Stimulated activated CD8-positive, alpha-beta memory T cell treated with anti-CD3 and anti-CD28 coated beads, Interleukin-2, amount 100 ng/mL, for 1 hour (primary cell): Measurements from ENCODE around the gene LRRC53.

Source experiments
- DNase-seq, 2 donors: peaks; one replicate each; pipeline ENCODE4 v3.0.0-alpha.2; 2020; ENCODE audit warnings: low read depth in 2 of 2

The LRRC53 gene

DNA sequence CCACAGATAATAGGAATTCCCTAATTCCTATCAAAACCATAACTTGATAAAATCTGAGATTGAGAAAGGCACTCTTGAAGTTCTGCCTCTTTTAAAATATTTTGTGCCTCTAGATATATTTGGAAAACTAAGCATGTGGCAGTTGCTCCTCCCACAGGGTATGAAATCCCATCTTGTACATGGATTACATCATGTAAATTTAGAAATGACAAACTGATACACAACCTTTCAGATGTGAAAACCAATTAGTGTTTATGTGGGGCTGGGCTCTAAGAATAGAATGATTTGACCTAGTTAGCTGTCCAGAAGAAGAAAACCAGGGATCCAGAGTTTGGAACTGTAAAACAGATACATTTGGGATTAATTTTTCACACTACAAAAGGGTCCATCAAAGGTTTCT lies 15.7 kb downstream of the LRRC53 start:
- DNase-seq: no peak

DNA sequence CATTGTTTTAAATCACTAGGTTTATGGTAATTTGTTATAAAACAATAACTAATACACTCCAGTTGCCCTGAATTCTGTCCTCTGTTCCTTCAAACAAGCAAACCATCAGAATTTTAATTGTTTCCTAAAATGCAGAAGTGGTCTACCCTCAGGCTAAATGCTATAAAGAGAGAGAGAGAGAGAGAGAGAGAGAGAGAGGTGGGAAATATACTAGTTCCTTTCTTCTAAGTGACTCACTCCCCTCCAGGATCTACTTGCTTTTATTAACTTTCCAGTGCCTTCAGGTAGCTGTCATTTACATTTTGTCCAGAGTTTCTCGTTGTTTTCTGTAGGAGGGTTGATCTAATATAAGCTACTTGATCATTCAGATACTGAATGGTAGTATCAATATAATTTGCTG lies 26.4 kb downstream of the LRRC53 start:
- no peak for DNase-seq

DNA sequence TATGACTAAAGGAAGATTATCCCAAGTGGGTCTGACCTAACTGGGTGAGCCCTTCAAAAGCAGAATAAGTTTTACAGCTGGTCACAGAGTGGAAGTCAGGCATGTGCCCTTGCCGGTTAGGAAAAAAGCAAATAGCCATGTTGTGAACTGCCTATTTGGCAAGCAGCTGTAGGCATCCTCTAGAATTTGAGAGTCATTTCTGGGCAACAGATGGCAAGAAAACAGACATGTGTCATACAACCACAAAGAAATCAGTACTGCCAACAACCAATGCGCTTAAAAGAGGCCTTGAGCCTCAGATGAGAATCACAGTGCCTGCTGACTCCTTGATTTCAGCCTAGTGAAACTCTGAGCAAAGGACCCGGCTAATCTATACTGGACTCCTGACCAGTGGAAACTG lies 26.8 kb downstream of the LRRC53 start:
- no peak for DNase-seq

DNA sequence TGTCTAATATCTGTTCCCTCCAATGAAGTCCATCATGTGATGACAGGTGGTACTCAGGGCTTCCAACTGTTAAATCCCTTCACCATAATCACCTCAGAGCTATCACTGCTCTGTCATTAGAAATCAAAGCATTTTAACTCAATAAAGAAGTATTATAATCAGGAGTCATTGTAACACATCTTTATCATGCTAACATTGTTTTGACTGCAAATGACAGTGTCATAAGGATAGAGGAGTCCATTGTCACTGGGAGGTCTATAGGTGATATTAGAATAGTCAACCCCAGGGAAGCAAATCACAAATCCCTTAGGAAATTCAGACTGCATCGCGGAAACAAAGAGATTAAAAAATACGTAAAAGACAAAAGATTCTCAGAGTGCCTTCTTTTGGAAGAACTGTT lies 30.8 kb downstream of the LRRC53 start:
- DNase-seq: no peak

DNA sequence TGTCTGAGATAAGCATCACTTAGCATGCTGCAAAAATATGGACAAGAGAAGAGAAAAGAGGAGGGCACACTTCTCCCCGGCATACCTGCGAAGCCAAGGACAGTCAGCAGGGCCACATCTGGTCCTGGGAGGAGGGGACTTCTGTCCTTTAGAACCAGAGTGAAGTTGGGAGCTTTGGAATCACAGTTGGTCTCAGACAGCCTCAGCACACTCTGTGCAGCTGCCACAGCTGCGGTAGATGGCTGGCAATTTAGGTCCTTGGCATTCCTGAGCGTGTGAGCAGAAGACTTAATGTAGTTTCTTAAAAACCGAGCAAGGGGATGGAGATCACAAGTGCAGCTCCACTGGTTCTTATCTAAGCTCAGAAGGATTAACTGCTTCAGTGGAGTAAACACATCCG lies 32.3 kb downstream of the LRRC53 start:
- DNase-seq: no peak

DNA sequence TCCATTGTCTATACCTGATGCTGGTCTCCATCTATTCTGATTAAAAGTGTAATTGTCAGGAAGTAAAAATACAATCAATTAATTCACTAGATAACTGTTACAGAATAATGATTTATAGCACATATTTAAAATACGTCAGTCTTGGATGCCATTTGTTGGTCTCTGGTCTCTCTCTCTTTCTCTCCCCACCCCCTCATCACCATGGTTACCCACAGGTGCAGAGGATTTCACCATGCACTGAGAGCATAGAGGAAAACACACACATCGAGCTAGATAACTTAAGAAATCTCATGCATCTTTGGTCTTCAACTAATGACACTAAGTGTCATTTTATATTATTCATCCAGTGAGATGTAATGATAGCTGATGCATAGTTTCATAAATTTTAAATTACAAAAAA lies 33.4 kb downstream of the LRRC53 start:
- DNase-seq: no peak

DNA sequence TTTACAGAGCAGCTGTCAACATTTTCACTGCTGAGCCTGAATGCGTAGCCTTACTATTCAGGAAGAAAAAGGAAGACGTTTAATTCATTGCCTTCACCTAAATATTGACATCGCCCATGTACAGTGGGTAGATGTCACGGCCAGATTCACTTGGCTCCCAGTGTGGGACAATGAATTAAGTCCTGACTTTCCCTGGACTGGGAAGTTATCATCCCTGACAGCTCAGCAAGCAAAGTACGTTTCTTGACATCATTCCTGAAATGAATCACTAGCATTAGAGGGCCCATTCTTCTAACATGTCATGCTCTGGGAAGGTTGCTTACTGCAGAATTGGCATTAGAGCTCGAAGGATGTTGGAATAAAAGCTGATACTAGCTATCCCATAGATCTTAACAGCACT lies 37.8 kb downstream of the LRRC53 start:
- DNase-seq: no peak

DNA sequence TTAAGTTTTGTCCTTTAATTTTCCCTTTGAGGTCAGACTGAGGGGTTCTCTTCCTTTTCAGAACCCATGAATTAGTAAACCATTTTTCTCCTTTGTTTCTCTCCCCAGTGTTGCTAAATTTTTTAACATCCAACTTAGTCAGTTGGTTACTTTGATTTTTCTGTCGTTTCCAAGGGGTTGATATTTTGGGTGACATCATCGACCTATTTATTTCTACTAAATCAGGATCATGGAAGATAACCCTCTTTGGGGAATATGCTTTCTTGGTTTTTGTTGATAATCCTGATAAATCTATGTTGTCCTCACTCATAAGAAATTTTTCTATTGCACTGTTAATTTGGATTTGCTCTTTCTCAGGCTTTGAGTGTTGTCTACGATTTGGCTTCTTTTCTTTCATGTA lies 40.9 kb downstream of the LRRC53 start:
- DNase-seq: no peak

DNA sequence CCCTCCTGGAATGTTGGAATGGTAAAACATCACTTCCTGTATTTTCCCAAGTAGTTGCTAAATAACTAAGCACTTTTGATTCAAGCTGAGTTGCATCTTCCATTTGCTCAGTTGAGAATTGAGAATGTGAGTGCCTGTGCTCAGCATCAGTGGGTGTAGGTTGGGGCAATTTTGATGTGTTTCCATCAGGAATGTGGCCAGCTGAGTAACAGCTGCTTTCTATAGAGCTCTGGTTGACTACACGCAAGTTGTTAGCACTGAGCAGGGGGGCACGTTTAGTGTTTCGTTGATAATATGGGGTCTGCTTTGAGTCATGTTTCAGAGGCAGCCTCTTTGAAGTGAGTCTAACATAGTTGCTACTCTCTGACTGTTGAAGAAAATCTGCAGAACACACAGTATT lies 41.5 kb downstream of the LRRC53 start:
- no peak for DNase-seq

DNA sequence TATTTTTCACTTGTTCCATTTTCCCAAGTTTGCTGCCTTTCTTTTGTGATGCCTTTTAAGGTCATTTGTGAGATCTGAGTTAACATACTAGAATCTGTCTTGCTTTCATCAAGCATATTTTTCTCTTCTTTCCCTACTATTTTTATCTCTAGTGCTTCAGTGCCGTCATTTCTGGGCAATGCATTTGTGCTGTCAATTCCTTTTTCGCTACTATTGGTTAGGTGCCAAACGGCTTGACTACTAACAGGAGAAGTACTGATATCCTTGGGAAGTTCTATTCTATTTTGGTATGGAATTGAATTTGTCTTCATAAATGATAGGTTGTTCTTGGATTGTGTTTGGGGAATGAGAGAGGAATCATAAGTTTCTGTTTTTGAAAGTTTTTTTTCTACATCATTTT lies 42.2 kb downstream of the LRRC53 start:
- DNase-seq: no peak

DNA sequence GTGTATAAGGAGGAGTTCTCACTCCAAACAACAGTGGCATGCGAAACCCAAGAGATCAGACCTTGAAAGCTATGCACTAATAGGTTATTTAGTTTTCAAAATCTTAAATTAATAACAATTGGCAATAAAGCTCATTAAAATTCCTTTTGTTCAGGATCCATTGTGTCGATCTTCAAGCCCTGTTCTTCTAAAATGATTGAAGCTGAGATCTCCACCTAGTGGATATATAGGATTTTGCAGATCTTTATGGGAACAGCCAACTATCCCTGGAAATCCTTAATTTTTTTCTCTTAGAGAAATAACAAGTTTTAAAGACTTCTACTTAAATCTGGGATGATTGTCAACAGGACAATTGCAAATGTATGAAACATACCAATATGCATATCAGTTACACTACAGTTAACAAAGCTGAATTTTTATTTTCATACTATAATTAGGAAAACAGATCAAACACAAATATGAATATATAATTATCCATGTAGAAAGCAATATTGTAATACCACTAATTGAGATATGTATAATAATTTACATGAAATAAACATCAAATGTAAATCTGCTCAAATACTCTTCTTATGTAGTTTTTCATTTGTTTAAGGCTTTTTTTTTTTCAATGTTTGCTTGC lies 43.3 kb downstream of the LRRC53 start:
- no peak for DNase-seq

DNA sequence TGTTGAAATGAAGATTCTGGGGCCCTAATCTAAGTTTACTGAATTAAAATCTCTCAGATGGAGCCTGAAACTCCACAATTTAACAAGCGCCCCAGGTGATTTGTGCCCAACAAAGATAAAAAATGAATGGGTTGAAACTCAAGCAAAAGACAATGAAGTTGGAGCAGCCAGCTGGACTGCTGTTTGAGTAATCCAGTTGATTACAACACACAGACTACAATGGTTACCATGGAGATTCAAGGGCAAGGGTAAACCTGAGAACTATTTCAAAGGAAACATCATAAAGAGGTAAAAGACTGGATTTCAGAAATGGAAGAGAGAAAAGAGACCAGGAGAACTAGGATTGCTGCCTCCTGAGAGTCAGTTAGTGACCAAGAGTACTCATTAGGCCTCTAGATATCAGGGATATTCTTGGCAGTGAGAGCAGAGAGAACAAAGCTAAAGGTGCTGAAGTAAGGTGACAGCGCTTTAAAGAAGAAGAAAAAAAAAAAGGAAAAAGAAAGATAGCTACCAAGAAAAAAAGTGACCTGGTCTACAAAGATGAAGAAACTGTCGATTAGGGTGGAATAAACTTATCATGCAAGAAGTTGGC lies 44.5 kb downstream of the LRRC53 start:
- no peak for DNase-seq

DNA sequence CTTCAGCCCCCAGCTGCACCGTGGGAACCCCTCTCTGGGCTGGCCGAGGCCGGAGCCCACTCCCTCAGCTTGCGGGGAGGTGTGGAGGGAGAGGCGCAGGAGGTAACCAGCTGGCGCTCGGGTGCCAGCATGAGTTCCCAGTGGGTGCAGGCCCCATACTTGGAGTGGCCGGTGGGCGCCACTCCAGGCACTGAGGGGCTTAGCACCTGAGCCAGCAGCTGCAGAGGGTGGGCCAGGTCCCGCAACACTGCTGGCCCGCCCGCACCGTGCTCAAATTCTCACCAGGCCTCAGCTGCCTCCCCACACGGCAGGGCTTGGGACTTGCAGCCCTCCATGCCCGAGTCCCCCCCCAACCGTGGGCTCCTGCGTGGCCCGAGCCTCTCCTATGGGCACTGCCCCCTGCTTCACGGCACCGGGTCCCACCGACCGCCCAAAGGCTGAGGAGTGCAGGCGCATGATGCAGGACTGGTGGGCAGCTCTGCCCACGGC lies 47.2 kb downstream of the LRRC53 start:
- no peak for DNase-seq

DNA sequence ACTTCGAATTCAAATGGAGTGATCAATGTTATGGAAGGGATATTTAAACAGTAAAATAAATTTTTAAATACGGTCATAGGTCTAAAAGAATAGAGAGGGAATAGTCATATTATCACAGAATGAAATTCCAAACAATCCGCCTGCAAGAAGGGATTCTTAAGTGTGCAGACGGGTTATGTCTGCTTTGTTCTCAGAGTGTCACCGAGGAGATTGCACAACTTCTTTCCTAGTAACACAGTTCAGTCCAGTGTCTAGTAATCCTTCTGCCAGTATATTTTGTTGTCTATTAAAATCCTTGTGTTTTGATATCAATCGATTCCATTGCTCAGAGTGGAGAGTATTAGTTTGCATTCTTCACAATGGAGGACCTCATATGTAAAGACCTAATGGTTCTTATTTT lies 48.4 kb downstream of the LRRC53 start:
- DNase-seq: no peak

DNA sequence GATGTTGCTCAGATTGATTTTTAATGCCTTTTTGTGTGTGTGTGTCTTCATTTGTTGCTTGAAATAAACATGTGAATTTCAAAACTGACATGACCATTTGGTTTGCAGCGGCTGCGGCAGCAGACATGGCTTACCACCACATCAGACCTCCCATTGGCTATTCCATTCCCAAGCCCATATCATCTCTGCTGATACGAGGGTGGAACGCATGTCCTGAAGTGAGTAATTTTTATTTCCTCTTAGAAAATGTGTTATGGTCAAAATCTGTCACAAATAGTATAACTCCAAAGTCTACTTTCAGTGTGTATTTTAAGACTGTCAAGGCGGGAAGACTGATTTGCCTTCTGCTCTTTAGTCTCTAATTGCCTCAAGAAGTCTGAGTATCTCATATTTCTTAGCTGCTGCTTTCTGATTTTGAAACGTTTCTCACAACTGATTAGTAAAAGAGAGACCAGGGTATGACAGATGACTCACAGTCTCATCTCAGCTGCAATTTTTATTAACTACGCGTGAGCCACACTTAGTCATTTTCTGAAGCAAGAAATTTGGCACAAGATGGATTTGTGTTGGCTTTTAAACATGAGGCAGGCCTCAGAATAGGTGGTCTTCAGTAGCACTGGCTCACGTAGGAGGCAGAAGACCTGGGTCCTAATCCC lies 49.0 kb downstream of the LRRC53 start:
- DNase-seq: no peak

DNA sequence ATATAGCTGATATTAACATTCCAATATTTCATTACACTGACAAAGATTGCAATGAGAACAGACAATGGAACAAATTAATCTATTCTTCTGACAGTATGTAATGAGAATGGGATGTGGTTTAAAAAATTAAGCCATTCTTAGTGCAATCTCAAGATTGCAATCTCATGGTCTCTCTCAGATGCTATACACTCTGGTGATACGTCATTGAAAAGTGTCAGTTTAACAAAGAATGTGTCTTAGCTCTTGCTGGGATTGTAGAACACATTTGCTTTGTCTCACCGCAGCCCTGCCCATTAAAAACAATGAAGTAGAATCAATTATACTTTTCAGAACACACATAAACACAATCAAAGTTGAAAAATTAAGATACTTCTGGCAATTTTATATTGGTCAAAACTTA lies 55.2 kb downstream of the LRRC53 start:
- DNase-seq: no peak

DNA sequence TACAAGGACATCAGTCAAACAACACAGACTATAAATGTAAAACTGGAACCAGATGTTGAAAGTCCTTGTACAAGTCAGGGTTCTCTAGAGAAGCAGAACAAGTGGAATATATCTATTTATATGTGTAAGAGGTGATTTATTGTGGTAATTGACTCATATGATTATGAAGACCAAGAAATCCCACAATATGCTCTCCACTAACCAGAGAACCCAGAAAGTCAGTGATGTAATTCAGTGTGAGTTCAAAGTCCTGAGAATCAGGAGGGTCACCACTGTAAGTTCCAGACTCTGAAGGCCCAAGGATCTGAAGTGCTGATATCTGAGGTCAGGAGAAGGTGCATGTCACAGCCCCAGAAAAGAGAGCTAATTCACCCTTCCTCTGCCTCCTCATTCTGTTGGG lies 57.0 kb downstream of the LRRC53 start:
- DNase-seq: no peak

DNA sequence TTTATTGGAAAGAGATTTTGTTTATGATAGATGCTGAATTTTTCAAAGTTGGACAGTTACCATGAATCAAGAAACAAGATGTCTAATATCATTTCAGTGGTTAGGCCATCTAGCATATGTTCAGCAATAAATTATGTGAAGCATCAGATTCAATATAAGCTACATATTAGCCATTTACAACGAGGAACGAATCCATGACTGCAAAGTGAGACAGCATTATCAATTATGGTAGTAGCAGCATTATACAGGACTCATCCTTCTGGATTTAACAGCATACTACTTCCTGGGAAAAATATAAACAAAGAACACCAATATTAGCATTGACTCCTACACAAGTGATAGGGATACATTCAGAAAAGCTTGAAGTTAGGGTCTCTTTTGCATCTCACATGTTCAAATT lies 59.1 kb downstream of the LRRC53 start:
- DNase-seq: no peak

DNA sequence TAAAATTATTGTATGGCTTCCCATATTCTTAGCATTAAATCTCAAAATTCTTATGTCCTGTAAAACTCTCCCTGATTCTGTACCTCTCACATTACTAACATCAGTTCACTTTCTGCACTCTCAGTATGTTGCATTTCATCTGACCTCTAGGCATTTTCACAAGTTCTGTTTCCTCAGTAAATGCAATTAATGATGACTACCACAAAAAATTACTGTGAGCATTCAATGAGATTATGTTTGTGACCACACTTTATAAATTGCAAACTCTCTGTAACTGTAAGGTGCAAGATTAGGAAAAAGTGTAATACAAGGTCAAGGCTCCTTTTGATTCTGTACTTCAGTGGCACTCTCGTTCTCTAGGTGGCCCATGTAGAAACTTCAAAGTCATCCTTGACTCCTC lies 60.4 kb downstream of the LRRC53 start:
- no peak for DNase-seq

DNA sequence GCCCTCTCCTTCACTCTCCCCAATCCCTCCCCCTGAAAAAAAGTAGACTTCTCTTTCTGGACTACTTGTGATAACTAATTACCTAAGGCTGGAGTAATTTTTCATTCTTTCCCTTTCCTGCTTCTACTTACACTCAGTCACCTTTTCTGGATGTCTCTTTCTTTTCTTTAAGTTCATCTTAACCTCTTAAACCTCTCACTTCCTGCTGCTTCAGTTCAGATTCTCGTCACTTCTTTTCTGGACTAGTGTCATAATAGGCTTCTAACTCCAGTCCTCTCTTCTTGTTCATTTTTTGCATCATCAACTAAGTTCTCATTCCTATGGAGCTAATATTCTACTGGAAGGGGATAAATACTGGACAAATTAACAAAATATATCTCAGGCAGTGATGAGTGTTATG lies 75.4 kb downstream of the LRRC53 start:
- DNase-seq: no peak

DNA sequence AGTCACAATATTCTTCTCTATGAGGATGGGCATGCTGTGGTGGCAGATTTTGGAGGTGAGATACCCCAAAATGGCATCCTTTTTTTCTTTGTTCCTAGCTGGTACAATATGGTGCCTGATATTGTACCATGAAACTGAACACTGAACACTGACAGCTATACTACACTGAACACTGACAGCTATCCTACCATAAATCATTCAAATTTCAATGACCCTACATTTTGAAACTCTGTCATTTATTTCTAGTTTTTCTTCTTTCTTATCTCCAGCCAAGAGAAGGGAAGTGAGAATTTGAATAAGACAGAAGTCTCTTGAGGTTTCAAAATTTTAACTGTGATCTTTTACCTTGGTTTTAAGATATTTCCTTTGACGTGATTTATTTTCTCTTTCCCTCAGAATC lies 76.3 kb downstream of the LRRC53 start:
- DNase-seq: no peak

DNA sequence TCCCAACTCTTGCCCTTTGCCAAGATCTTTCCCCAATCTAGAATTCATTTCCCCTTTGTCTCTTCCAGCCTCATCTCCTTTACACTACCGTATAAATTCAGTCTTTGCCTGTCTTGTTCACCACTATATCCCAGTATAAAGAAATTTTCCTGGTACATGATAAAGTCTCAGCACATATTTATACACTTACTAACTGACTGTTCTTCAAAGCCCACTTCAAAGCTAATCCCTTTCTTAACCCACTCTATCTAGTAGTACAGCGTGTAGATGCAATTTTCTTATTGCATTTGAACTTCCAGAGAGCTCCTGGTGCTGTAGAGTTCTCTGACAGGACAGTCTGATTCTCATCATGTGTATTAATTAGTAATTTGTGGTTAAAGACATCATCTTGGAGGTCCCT lies 78.1 kb downstream of the LRRC53 start:
- DNase-seq: no peak

DNA sequence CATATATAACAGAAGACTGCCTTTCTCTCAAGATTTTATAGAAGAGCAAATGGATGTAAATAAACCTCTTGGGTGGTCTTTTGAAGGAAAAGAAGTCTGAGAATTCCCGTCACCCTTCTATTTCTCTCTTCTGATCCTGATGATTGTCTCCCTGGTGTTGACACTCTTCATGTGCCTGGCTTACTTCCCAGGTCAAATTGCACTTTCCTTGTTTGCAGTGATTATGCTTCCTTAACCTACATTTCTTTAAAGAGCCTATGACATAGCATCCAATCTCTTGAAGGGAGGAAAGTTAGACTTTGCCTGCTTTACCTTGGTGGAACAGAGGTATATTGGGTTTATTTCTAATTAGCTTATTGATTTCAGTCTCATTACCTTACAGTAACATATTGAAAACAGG lies 80.1 kb downstream of the LRRC53 start:
- no peak for DNase-seq

DNA sequence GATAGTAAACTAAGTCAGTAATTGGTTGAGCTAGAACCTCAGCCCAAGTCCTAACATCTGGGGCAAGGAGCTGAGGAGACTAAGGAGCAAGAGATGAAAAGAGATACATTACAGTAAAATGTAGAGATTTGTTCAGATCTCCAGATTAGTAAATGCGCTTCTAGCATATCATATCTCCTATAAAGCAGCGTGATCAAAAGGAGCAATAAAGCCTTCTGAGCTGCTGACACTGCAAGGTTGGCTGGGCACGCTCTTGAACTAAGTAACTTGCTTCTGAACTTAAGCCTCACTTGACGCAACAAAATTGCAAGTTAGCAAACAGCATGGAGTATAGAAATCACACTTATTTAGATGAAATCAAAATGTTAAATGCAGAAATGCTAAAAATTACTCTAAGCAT lies 80.9 kb downstream of the LRRC53 start:
- no peak for DNase-seq
